Endothelial cell of umbilical vein (primary cell): Measurements from ENCODE around the gene NGF. TPM values are rescaled to one million over a fixed set of nuclear protein-coding genes. Genes with fewer than 3 reads are reported as not detected.
"Not testable (repeated sequence)": the region's sequence is repeated elsewhere in the genome, so short reads cannot be mapped to it uniquely, and the experiment has no call there.

ENCODE experiments used
- BruUV-seq: library from RNA; stranded (reverse); fragments of 400-500 nt; replicated peaks from 2 replicates; lab custom pipeline; 2021; lab: Mats Ljungman, UMichigan
- CTCF ChIA-PET: fragments of 300-600, 350-600 bp; sonication (Branson Sonifier 250); formaldehyde crosslinking; loops from one replicate; lab custom pipeline; 2021; ENCODE audit warnings: antibody characterized with exemption, inconsistent platforms; lab: Charles Lee
- POLR2A ChIA-PET: fragments of 300-600, 350-600 bp; sonication (Branson Sonifier 250); formaldehyde crosslinking; loops from one replicate; lab custom pipeline; 2021; ENCODE audit warnings: antibody characterized with exemption, inconsistent platforms; lab: Charles Lee
- DNase-seq: peaks from one replicate; pipeline ENCODE4 v3.0.0-alpha.2; 2011; ENCODE audit warnings: low read depth, low spot score
- FAIRE-seq: peaks from 2 replicates; lab custom pipeline; 2011; peaks lifted over from hg19 to GRCh38; lab: Jason Lieb, UNC
- H2AFZ ChIP-seq: 2 replicates; pipeline ENCODE4 v1.6.0; 2012; ENCODE audit warnings: low read depth, low read length, control low read depth, inconsistent platforms
- H3K27ac ChIP-seq: 2 replicates; pipeline ENCODE4 v1.5.1; 2011; ENCODE audit warnings: low read depth, mild to moderate bottlenecking, control low read depth, low read length, moderate library complexity; ENCODE audit not compliant: insufficient read depth
- H3K27me3 ChIP-seq, 2 experiments: 2 replicates each; pipeline versions ENCODE4 v1.6.0 to v1.6.1; 2011; ENCODE audit warnings: low read length in 2 of 2, mixed read lengths in 1 of 2; ENCODE audit not compliant: control insufficient read depth in 2 of 2, insufficient read depth in 2 of 2
- H3K36me3 ChIP-seq, 2 experiments: 2 replicates in 1 of 2; 3 replicates in 1 of 2; pipeline ENCODE4 v1.5.1; 2011; ENCODE audit warnings: low read length in 2 of 2, mild to moderate bottlenecking in 1 of 2, moderate library complexity in 1 of 2; ENCODE audit not compliant: control insufficient read depth in 2 of 2, insufficient read depth in 2 of 2; ENCODE audit errors: extremely low read depth in 1 of 2
- H3K4me1 ChIP-seq: 3 replicates; pipeline ENCODE4 v1.5.1; 2011; ENCODE audit warnings: mild to moderate bottlenecking, low read length; ENCODE audit not compliant: control insufficient read depth, insufficient read depth; ENCODE audit errors: extremely low read depth
- H3K4me2 ChIP-seq: 2 replicates; pipeline ENCODE4 v1.6.1; 2011; ENCODE audit warnings: low read length, control low read depth, mixed read lengths; ENCODE audit not compliant: insufficient read depth
- H3K4me3 ChIP-seq, 3 experiments: fragments of 200-600 bp in 1 of 3; sonication (generic), shearing (Covaris generic) in 1 of 3; replicated peaks in 1 of 3; 2 replicates each; pipeline ENCODE4 v1.5.1; 2011 to 2016; ENCODE audit warnings: control low read depth in 3 of 3, low read length in 3 of 3, mild to moderate bottlenecking in 2 of 3, inconsistent platforms in 1 of 3, low read depth in 1 of 3, moderate library complexity in 1 of 3; ENCODE audit not compliant: insufficient read depth in 1 of 3
- H3K79me2 ChIP-seq: 2 replicates; pipeline ENCODE4 v1.6.0; 2012; ENCODE audit warnings: low read length, inconsistent platforms; ENCODE audit not compliant: control insufficient read depth, insufficient read depth
- H3K9ac ChIP-seq: replicated peaks from 2 replicates; pipeline ENCODE3; 2011; ENCODE audit warnings: low read length, control low read depth; ENCODE audit not compliant: insufficient read depth; ENCODE audit errors: extremely low read depth
- H3K9me1 ChIP-seq: replicated peaks from 3 replicates; pipeline ENCODE4 v1.6.0; 2011; ENCODE audit warnings: mild to moderate bottlenecking, low read length; ENCODE audit not compliant: control insufficient read depth, insufficient read depth; ENCODE audit errors: extremely low read depth
- H3K9me3 ChIP-seq: replicated peaks from 2 replicates; pipeline ENCODE4 v1.5.1; 2012; ENCODE audit warnings: low read length, inconsistent platforms; ENCODE audit not compliant: control insufficient read depth, insufficient read depth
- H4K20me1 ChIP-seq: replicated peaks from 2 replicates; pipeline ENCODE3; 2011; ENCODE audit warnings: mild to moderate bottlenecking, low read length; ENCODE audit not compliant: control insufficient read depth, insufficient read depth; ENCODE audit errors: extremely low read depth
- MYC ChIP-seq: IDR thresholded peaks from one replicate; pipeline ENCODE4 v1.6.1; 2011; ENCODE audit warnings: mild to moderate bottlenecking, low read depth, low read length
- POLR2A ChIP-seq: IDR thresholded peaks from 2 replicates; pipeline ENCODE4 v1.6.1; 2012; ENCODE audit warnings: low read depth, mild to moderate bottlenecking, control low read depth, low read length
- dilution Hi-C: fragments of 300-500 bp; cut with MboI; formaldehyde crosslinking; loops from one replicate; pipeline ENCODE4 v1.15.0; 2019; ENCODE audit warnings: low sequenced_read_pairs; ENCODE audit not compliant: extremely low pct_ligation_motif_present
- intact Hi-C: fragments of 100-400 bp; cut with micrococcal nuclease; formaldehyde crosslinking; loops from one replicate; pipeline ENCODE4 v1.10.0; 2022
- polyA plus RNA-seq, 4 experiments: library from polyadenylated mRNA; depleted of rRNA in 3 of 4; stranded (reverse) in 3 of 4; unstranded in 1 of 4; fragments of >200 nt; gene quantifications; 2 replicates each; pipeline versions ENCODE4 v1.2.1 to v1.2.3, GENCODE V29; 2011 to 2012; ENCODE audit warnings: missing spikeins in 1 of 4
- total RNA-seq: library from RNA; stranded (reverse); gene quantifications from 2 replicates; pipeline ENCODE4 v1.2.3, GENCODE V29; 2021
- TF ChIP-seq, protein P1 (sequence below), 2 donors: IDR thresholded peaks; 1 replicate in 1 of 2; 2 replicates in 1 of 2; pipeline ENCODE4 v1.5.1; 2011; ENCODE audit warnings: low read length in 2 of 2, mild to moderate bottlenecking in 2 of 2, moderate library complexity in 2 of 2, control low read depth in 1 of 2, inconsistent platforms in 1 of 2, low read depth in 1 of 2; ENCODE audit not compliant: insufficient read depth in 1 of 2; ENCODE audit errors: extremely low read depth in 1 of 2

The NGF gene
- total and polyA plus RNA-seq, 2 donors (not counting 3 experiments of a cell fraction or from before 2014, with no cell fraction given): not detected

DNA sequence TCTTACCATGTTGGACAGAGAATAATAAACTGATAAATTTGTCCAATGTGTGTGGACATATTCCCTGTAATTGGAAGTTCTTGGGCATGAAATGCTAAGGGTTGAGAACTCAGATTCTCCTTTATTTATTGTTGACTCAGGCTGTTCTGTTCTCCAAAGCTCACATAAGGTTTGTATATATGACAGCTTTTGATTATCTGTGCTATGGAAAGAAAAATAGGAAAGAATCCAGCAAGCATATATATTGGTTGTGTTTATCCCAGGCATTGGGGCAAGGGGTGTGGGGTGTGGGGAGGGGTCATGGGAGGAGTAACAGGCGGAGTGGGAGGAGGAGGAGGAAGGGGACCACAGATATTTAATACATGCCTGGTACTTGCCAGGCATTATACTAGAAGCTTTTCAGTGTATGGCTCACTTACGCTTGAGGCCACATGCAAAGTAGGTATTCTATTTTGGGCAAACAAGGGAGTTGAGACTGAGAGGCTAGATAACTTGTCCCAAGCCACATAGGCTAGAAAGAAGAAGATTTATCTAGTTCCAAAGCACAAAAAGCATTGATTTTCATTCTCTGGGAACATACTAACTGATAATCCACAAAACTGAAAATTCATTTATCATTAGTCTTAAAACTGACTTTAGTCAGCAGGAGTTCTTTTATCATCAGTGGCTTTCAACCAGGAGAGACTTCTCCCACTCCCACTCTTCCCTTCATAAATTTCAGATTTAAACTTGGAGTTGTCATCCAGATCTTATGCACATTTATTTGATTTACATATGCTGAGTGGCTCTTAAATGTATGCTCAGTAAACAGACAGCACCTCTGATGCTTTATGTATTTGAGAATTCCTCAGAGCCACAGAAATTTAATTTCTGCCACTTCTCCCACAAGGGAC, 27.2 kb downstream of the NGF start:
- POLR2A ChIA-PET: no interaction called here
- Histone ChIP-seq H3K9ac (no peak overlapping the region), H2AFZ (no peak overlapping the region), H3K9me1 (no peaks in the 10 kb centered on the region), H3K4me3 (no peak overlapping the region), H3K9me3 (no peaks in the 10 kb centered on the region), H3K4me1 (no peaks in the 10 kb centered on the region), H3K79me2 (no peaks in the 10 kb centered on the region), H4K20me1 (no peaks in the 10 kb centered on the region), H3K4me2 (no peak overlapping the region), H3K36me3 (no peaks in the 10 kb centered on the region), H3K27ac (no peak overlapping the region), H3K27me3 (peaks cover 0 to 3% of the 10 kb centered on the region in 2 experiments)
- DNase-seq: no peak
- no TSS peak for BruUV-seq
- FAIRE-seq: no peak
- dilution Hi-C loops: no loop called here
- CTCF ChIA-PET: interaction anchor here (0.7 kb wide), 1 partner anchor 196 kb away, joined by 5 read pairs; no protein-coding TSS in a partner anchor
- TF ChIP-seq, protein P1, sequence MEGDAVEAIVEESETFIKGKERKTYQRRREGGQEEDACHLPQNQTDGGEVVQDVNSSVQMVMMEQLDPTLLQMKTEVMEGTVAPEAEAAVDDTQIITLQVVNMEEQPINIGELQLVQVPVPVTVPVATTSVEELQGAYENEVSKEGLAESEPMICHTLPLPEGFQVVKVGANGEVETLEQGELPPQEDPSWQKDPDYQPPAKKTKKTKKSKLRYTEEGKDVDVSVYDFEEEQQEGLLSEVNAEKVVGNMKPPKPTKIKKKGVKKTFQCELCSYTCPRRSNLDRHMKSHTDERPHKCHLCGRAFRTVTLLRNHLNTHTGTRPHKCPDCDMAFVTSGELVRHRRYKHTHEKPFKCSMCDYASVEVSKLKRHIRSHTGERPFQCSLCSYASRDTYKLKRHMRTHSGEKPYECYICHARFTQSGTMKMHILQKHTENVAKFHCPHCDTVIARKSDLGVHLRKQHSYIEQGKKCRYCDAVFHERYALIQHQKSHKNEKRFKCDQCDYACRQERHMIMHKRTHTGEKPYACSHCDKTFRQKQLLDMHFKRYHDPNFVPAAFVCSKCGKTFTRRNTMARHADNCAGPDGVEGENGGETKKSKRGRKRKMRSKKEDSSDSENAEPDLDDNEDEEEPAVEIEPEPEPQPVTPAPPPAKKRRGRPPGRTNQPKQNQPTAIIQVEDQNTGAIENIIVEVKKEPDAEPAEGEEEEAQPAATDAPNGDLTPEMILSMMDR (IDR thresholded peaks at IDR 0.05; ENCODE audit: extremely low read depth in 1 of 2, insufficient read depth in 1 of 2, low read depth in 1 of 2, low read length in 2 of 2): no peak
- TF ChIP-seq POLR2A (no peak), MYC (no peak)
- intact Hi-C loops: no loop called here

DNA sequence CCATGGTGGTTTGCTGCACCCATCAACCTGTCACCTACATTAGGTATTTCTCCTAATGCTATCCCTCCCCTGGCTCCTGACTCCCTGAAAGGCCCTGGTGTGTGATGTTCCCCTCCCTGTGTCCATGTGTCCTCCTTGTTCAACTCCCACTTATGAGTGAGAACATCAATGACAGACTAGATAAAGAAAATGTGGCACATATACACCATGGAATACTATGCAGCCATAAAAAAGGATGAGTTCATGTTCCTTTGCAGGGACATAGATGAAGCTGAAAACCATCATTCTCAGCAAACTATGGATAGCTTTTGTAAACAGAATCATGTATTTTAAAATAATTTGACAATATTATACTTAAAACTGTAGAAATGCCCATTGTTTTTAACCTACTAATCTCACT, 28.5 kb downstream of the NGF start:
- not testable (repeated sequence) for BruUV-seq

More for the DNA sequence above, 28.5 kb downstream of the NGF start:
- H3K27ac ChIP-seq, H3K27me3 ChIP-seq, H3K9ac ChIP-seq, H2AFZ ChIP-seq, H3K4me3 ChIP-seq, POLR2A ChIA-PET, DNase-seq, CTCF ChIA-PET, H3K9me1 ChIP-seq, FAIRE-seq, H3K4me1 ChIP-seq, H3K36me3 ChIP-seq, H3K79me2 ChIP-seq, H4K20me1 ChIP-seq, H3K4me2 ChIP-seq, dilution Hi-C loops, H3K9me3 ChIP-seq, intact Hi-C loops: not testable (repeated sequence)
